Measurements from ENCODE around the gene SNX6.
"Not testable (repeated sequence)": the region's sequence is repeated elsewhere in the genome, so short reads cannot be mapped to it uniquely, and the experiment has no call there.

The SNX6 gene

GRCh38 chr14:34520304-34520970, 109.5 kb downstream of the SNX6 start:
- not testable (repeated sequence) for DNase-seq
